ENCODE data around the gene CAMTA1.

DNA sequence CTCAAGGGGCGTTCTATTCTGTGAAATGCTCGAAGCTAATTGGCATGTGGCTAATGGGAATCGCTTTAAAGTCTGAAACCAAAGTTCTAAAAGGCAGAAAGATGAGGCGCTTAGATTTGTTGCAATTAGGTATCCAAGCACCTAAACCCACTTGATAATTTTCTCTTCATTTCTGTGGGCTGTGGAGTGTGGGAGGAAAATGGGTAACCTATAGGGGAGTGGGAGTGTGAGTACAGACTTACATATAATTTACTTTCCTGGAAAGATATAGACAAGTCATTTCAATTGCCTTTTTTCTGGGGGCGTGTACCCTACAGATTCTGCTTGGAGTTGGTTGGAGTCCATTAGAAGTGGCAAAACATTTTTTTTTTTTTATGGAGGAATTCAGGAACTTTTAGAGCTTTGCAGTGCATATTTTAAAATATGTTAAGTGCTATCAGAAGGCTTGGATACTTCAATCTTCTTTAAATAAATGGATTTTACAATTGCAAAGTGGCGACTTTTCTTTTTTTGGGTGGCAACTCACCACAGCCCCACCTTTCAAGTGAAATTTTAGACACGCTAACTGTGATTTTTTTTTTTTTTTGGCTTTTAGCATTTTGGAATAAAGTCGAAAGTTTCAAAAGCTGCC is 254.5 kb downstream of the CAMTA1 start:
- TF ChIP-seq POLR2AphosphoS5 (IDR thresholded peaks at IDR 0.05) (no peak), EP300 (conservative IDR thresholded peaks at IDR 0.05; ENCODE audit: poor library complexity, severe bottlenecking) (no peak), CTCF (IDR thresholded peaks at IDR 0.05; ENCODE audit: poor library complexity, severe bottlenecking) (no peak), RAD21 (conservative IDR thresholded peaks at IDR 0.05) (no peak), SMC3 (conservative IDR thresholded peaks at IDR 0.05; ENCODE audit: poor library complexity) (no peak)

All from neural cell (in vitro differentiated cells).